Choroid plexus epithelial cell (primary cell): ENCODE data around the gene FBXO7.

Source experiments
- DNase-seq: peaks from one replicate; pipeline ENCODE4 v3.0.0-alpha.2; 2010; ENCODE audit warnings: low read depth
- H3K4me3 ChIP-seq: 2 replicates; pipeline ENCODE4 v1.5.1; 2011; ENCODE audit warnings: low read depth, mild to moderate bottlenecking, control low read depth, low read length, moderate library complexity
- CTCF ChIP-seq: conservative IDR thresholded peaks from 2 replicates; pipeline ENCODE4 v1.5.1; 2011; ENCODE audit warnings: low read depth, mild to moderate bottlenecking, control low read depth, inconsistent platforms, low read length, moderate library complexity

Gene FBXO7

DNA sequence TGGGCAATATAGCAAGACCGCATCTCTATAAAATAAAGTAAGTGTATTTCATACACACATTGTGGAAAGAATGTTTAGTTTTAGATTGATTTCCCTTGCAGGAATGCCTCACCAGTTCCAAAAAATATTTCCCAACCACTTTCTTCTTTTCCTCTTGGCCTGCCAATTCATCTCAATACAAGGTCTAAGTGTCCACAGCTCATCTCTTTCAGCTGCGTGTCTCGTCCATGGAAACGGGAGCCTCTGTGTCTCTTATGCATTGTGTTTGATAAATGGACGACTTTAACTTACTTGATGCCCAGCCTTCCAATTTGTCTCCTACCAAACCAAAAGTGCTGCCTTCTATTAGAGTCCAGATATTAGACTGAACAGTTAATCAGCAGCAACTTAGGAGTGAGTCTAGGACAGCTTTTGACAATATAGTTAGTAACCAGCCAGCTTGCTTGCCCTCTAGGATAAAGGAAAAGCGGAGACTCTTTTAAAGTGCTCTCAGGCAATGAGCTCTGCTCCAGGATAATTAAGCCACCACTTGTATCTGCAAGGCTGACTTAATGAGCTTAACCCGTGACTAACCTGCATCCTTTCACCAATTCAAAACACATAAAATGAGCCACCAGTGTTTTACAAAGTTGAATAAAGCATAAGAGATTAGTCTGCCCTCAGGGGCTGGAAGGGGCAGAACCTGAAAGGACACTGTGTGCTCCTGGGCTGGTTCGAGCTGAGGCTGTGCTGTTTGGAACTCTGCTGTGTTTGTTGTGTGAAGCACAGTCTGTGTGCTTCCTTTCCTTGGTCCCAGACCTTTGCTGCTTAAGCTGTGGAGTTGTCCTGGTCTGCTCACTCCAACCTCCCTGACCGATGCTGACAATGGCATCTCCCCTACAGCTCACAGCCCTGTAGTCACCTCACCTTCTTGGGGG, 27.5 kb downstream of the FBXO7 start:
- TF ChIP-seq CTCF: no peak
- no peak for DNase-seq
- H3K4me3 ChIP-seq: no peak overlapping the region

DNA sequence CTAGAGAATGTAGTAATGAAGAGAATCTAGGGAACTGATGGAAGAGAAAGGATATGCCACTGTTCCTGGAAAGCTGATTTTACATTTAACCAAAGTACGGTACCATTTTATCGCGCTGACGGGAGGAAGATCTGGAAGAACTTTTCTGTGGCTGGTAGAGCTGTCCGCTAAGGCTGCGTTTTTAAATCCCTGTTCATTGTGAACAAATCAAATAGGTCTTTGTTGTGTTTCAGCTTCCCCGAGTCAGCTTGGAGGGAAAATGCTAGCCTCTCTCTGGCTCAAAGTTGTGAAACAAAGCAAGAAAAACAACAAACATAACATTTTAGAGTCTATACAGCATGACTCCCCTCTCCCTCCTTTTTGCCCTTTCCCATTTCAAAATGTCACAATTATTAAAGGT, 34.4 kb downstream of the FBXO7 start:
- no peak overlapping the region for H3K4me3 ChIP-seq
- no peak for DNase-seq
- TF ChIP-seq CTCF: no peak

DNA sequence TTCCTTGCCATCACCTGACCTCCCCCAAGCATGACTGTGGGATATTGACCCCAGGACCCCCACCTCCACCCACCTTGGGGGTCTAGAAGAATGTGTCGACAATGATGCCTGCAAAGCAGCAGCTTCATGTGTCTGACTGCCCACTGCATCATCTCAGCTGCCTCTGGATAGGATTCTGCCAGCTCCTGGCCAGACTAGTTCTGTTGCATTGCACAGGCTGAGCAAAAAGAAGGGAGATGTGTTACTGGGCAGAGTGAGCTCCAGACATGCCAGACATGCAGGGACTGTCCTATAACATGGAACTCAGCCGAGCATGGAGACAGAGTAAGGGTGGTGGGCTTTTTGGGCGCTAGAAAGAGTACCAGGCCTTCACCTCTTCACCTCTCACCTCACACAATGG, 36.7 kb downstream of the FBXO7 start:
- no peak for DNase-seq
- no peak overlapping the region for H3K4me3 ChIP-seq
- no peak for TF ChIP-seq CTCF

DNA sequence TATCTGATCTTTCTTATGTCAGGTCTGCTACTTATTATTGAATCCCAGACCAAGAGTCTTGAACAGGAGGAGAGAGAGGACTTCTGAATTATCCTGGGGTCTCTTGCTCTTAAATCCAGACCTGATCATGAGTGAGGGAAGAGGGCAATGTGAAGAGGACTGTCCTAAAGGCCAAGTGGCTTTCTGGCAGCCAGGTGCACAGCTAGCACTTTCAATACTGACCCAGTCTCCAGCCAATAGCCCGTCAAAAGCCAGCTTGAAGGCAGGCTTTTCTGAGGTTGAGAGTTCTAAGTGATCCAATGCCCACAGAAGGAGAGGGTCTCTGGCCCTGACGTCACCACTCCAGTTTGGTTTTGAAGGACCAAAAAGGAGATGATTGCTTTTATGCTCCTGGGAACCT, 37.2 kb downstream of the FBXO7 start:
- no peak for TF ChIP-seq CTCF
- DNase-seq: no peak
- H3K4me3 ChIP-seq: no peak overlapping the region

GRCh38 chr22:32512267-32512982, 37.8 kb downstream of the FBXO7 start:
- no peak for TF ChIP-seq CTCF
- H3K4me3 ChIP-seq: no peak overlapping the region
- DNase-seq: no peak

GRCh38 chr22:32515084-32515483, 40.5 kb downstream of the FBXO7 start:
- no peak for TF ChIP-seq CTCF
- DNase-seq: no peak
- H3K4me3 ChIP-seq: no peak overlapping the region
